Liver (tissue), 9 donors: ENCODE results near the gene CATSPERZ. TPM values are rescaled to one million over a fixed set of nuclear protein-coding genes. Genes with fewer than 3 reads are reported as not detected.

Experiments
- DNase-seq: peaks from one replicate; pipeline ENCODE4 v3.0.0-alpha.2; 2017; ENCODE audit warnings: low spot score
- H3K27ac ChIP-seq, 2 donors: one replicate each; pipeline ENCODE4 v1.7.0; 2013; ENCODE audit warnings: inconsistent platforms in 2 of 2, low read length in 2 of 2, control low read depth in 1 of 2, low read depth in 1 of 2, mild to moderate bottlenecking in 1 of 2
- H3K27me3 ChIP-seq, 4 donors: one replicate each; pipeline versions ENCODE4 v1.6.1 to v1.7.0; 2013; ENCODE audit warnings: low read length in 3 of 4, inconsistent platforms in 1 of 4, mild to moderate bottlenecking in 1 of 4, moderate library complexity in 1 of 4; ENCODE audit not compliant: control insufficient read depth in 4 of 4, insufficient read depth in 4 of 4
- H3K36me3 ChIP-seq, 4 donors: one replicate each; pipeline versions ENCODE4 v1.6.1 to v1.7.0; 2013; ENCODE audit warnings: low read length in 3 of 4, mild to moderate bottlenecking in 3 of 4, low read depth in 1 of 4, moderate library complexity in 1 of 4; ENCODE audit not compliant: control insufficient read depth in 4 of 4, insufficient read depth in 3 of 4
- H3K4me1 ChIP-seq, 4 donors: one replicate each; pipeline versions ENCODE4 v1.6.1 to v1.7.0; 2013; ENCODE audit warnings: low read length in 3 of 4, mild to moderate bottlenecking in 3 of 4, moderate library complexity in 1 of 4; ENCODE audit not compliant: control insufficient read depth in 4 of 4, insufficient read depth in 4 of 4
- H3K4me3 ChIP-seq, 3 donors: one replicate each; pipeline versions ENCODE4 v1.6.1 to v1.7.0; 2013; ENCODE audit warnings: low read length in 3 of 3, control low read depth in 1 of 3, low read depth in 1 of 3, mild to moderate bottlenecking in 1 of 3
- H3K9ac ChIP-seq, 2 donors: one replicate each; pipeline ENCODE4 v1.7.0; 2013; ENCODE audit warnings: low read length in 2 of 2, mild to moderate bottlenecking in 2 of 2, moderate library complexity in 2 of 2, control low read depth in 1 of 2, low read depth in 1 of 2
- H3K9me3 ChIP-seq, 4 donors: one replicate each; pipeline versions ENCODE4 v1.6.1 to v1.7.0; 2013; ENCODE audit warnings: low read length in 3 of 4; ENCODE audit not compliant: control insufficient read depth in 4 of 4
- ATF3 ChIP-seq: IDR thresholded peaks from 2 replicates; pipeline ENCODE4 v1.6.1; 2016; ENCODE audit warnings: antibody characterized with exemption
- CTCF ChIP-seq: fragments of 150-350 bp; IDR thresholded peaks from 2 replicates; pipeline ENCODE4 v1.5.1; 2017; ENCODE audit warnings: improper control_type of control experiment, low read depth, low read length; ENCODE audit not compliant: missing input control
- EGR1 ChIP-seq, 2 donors: IDR thresholded peaks; 2 replicates each; pipeline ENCODE4 v1.6.1; 2016 to 2018; ENCODE audit warnings: antibody characterized with exemption in 2 of 2, low read depth in 2 of 2
- FOXA1 ChIP-seq: IDR thresholded peaks from 2 replicates; pipeline ENCODE4 v1.6.1; 2016; ENCODE audit warnings: antibody characterized with exemption
- FOXA2 ChIP-seq: IDR thresholded peaks from 2 replicates; pipeline ENCODE4 v1.6.1; 2016; ENCODE audit warnings: antibody characterized with exemption
- GABPA ChIP-seq, 2 donors: IDR thresholded peaks in 1 of 2; conservative IDR thresholded peaks in 1 of 2; 2 replicates each; pipeline ENCODE4 v1.6.1; 2016; ENCODE audit warnings: antibody characterized with exemption in 2 of 2, mild to moderate bottlenecking in 1 of 2, moderate library complexity in 1 of 2
- HNF4A ChIP-seq, 2 donors: conservative IDR thresholded peaks; 2 replicates each; pipeline ENCODE4 v1.6.1; 2016; ENCODE audit warnings: antibody characterized with exemption in 2 of 2, mild to moderate bottlenecking in 2 of 2
- HNF4G ChIP-seq: IDR thresholded peaks from 2 replicates; pipeline ENCODE4 v1.6.1; 2016; ENCODE audit warnings: antibody characterized with exemption
- JUND ChIP-seq, 2 donors: IDR thresholded peaks; 2 replicates each; pipeline ENCODE4 v1.6.1; 2016; ENCODE audit warnings: antibody characterized with exemption in 2 of 2
- NR2F2 ChIP-seq: IDR thresholded peaks from 2 replicates; pipeline ENCODE4 v1.6.1; 2016; ENCODE audit warnings: antibody characterized with exemption
- RAD21 ChIP-seq, 2 donors: IDR thresholded peaks; 2 replicates each; pipeline ENCODE4 v1.6.1; 2016; ENCODE audit warnings: antibody characterized with exemption in 2 of 2, mild to moderate bottlenecking in 2 of 2
- RXRA ChIP-seq, 2 donors: IDR thresholded peaks; 2 replicates each; pipeline ENCODE4 v1.6.1; 2017 to 2018; ENCODE audit warnings: antibody characterized with exemption in 2 of 2, mild to moderate bottlenecking in 1 of 2
- SP1 ChIP-seq: IDR thresholded peaks from 2 replicates; pipeline ENCODE4 v1.6.1; 2018; ENCODE audit warnings: antibody characterized with exemption, mild to moderate bottlenecking
- TAF1 ChIP-seq: conservative IDR thresholded peaks from 2 replicates; pipeline ENCODE4 v1.6.1; 2016; ENCODE audit warnings: antibody characterized with exemption, mild to moderate bottlenecking
- YY1 ChIP-seq: IDR thresholded peaks from 2 replicates; pipeline ENCODE4 v1.6.1; 2016; ENCODE audit warnings: antibody characterized with exemption, mild to moderate bottlenecking
- WGBS: extraction: QIAGEN DNeasy Blood & Tissue Kit; methylation state at CpG from one replicate; pipeline ENCODE4 v1.1.7; 2013; 5-methylcytosine and 5-hydroxymethylcytosine counted together
- polyA plus RNA-seq, 2 donors: library from polyadenylated mRNA; stranded (reverse) in 1 of 2; unstranded in 1 of 2; fragments of 200-250 nt in 1 of 2; fragments of >200 nt in 1 of 2; fragmentation: Nextera tagmentation in 1 of 2; extraction: Ambion mirVana in 1 of 2; gene quantifications; one replicate each; pipeline versions ENCODE4 v1.2.1 to v1.2.3, GENCODE V29; 2013 to 2015
- total RNA-seq, 2 donors: library from RNA; depleted of rRNA; stranded (reverse); fragments of >200 nt; gene quantifications; one replicate each; pipeline ENCODE4 v1.2.3, GENCODE V29; 2014
- TF ChIP-seq, protein P1 (sequence below): IDR thresholded peaks from 2 replicates; pipeline ENCODE4 v1.6.1; 2016; ENCODE audit warnings: antibody characterized with exemption
- TF ChIP-seq, protein P2 (sequence below): IDR thresholded peaks from 2 replicates; pipeline ENCODE4 v1.6.1; 2016; ENCODE audit warnings: antibody characterized with exemption, mild to moderate bottlenecking
- TF ChIP-seq, protein P3 (sequence below): IDR thresholded peaks from 2 replicates; pipeline ENCODE4 v1.6.1; 2016; ENCODE audit warnings: antibody characterized with exemption
- donor health status: healthy.
- donor health status: healthy.
- donor health status: healthy.
- donor health status: healthy.
- donor health status: healthy.

The CATSPERZ gene
- total and polyA plus RNA-seq, 4 donors: 0.42 TPM; not detected in 3

DNA sequence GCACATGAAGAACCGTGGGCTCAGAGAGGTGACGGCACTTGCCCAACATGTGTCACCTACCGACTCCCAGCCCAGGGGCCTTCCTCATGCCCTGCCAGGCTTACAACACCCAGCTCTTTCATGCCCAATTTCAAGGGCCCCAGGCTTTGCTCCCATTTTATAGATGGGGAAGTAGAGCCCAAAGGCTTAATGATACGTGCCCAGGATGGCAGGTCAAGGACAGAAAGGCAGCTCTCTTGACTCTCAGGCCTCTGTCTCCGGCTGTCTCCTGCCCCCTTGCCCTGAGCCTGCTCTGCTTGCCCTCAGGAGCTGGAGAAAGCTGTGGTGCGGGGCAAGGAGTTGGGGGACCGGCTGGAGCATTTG lies 48.8 kb downstream of the CATSPERZ start:
- 94% methylated on average over 7 of the region's 7 CpGs for WGBS
- TF ChIP-seq HNF4A (conservative IDR thresholded peaks at IDR 0.05) (no peak), CTCF (no peak), HNF4G (no peak), FOXA2 (no peak), FOXA1 (no peak), YY1 (no peak), RAD21 (IDR thresholded peaks at IDR 0.05) (no peak), SP1 (no peak)
- Histone ChIP-seq H3K36me3 (no peaks in the 10 kb centered on the region), H3K9me3 (no peaks in the 10 kb centered on the region), H3K4me1 (peaks cover 0 to 7% (median 3%) of the 10 kb centered on the region in 4 donors), H3K27ac (no peak overlapping the region), H3K27me3 (no peaks in the 10 kb centered on the region), H3K9ac (no peak overlapping the region), H3K4me3 (no peak overlapping the region)
- no peak for DNase-seq

DNA sequence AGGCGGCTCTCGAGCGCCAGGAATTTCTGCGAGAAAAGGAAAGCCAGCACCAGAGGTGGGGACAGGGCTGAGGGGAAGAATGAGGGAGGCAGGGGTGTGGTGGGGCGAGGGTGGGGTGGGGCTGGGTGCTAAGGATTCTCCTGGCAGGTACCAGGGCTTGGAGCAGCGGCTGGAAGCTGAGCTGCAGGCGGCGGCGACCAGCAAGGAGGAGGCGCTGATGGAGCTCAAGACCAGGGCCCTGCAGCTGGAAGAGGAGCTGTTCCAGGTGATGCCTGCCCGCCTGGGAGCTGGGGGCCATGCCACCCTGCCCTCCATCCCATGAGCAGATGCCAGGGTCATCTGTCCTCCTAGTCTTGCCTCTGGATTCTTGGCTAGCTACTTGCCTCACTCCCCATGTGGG lies 49.2 kb downstream of the CATSPERZ start:
- TF ChIP-seq EGR1 (IDR thresholded peaks at IDR 0.05; ENCODE audit: low read depth in 2 of 2) (no peak), ATF3 (no peak), RXRA (IDR thresholded peaks at IDR 0.05) (no peak), HNF4G (no peak), SP1 (no peak), JUND (IDR thresholded peaks at IDR 0.05) (no peak), TAF1 (no peak), GABPA (IDR thresholded peaks at IDR 0.05 in 1 of 2, conservative IDR thresholded peaks at IDR 0.05 in 1 of 2) (no peak), HNF4A (conservative IDR thresholded peaks at IDR 0.05) (no peak), FOXA2 (no peak), RAD21 (IDR thresholded peaks at IDR 0.05) (no peak), NR2F2 (no peak), FOXA1 (no peak), YY1 (no peak), CTCF (no peak)
- TF ChIP-seq, protein P1, sequence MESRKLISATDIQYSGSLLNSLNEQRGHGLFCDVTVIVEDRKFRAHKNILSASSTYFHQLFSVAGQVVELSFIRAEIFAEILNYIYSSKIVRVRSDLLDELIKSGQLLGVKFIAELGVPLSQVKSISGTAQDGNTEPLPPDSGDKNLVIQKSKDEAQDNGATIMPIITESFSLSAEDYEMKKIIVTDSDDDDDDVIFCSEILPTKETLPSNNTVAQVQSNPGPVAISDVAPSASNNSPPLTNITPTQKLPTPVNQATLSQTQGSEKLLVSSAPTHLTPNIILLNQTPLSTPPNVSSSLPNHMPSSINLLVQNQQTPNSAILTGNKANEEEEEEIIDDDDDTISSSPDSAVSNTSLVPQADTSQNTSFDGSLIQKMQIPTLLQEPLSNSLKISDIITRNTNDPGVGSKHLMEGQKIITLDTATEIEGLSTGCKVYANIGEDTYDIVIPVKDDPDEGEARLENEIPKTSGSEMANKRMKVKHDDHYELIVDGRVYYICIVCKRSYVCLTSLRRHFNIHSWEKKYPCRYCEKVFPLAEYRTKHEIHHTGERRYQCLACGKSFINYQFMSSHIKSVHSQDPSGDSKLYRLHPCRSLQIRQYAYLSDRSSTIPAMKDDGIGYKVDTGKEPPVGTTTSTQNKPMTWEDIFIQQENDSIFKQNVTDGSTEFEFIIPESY: no peak
- TF ChIP-seq, protein P2, sequence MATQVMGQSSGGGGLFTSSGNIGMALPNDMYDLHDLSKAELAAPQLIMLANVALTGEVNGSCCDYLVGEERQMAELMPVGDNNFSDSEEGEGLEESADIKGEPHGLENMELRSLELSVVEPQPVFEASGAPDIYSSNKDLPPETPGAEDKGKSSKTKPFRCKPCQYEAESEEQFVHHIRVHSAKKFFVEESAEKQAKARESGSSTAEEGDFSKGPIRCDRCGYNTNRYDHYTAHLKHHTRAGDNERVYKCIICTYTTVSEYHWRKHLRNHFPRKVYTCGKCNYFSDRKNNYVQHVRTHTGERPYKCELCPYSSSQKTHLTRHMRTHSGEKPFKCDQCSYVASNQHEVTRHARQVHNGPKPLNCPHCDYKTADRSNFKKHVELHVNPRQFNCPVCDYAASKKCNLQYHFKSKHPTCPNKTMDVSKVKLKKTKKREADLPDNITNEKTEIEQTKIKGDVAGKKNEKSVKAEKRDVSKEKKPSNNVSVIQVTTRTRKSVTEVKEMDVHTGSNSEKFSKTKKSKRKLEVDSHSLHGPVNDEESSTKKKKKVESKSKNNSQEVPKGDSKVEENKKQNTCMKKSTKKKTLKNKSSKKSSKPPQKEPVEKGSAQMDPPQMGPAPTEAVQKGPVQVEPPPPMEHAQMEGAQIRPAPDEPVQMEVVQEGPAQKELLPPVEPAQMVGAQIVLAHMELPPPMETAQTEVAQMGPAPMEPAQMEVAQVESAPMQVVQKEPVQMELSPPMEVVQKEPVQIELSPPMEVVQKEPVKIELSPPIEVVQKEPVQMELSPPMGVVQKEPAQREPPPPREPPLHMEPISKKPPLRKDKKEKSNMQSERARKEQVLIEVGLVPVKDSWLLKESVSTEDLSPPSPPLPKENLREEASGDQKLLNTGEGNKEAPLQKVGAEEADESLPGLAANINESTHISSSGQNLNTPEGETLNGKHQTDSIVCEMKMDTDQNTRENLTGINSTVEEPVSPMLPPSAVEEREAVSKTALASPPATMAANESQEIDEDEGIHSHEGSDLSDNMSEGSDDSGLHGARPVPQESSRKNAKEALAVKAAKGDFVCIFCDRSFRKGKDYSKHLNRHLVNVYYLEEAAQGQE: no peak
- TF ChIP-seq, protein P3, sequence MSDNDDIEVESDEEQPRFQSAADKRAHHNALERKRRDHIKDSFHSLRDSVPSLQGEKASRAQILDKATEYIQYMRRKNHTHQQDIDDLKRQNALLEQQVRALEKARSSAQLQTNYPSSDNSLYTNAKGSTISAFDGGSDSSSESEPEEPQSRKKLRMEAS: no peak
- Histone ChIP-seq H3K9me3 (no peaks in the 10 kb centered on the region), H3K27me3 (no peaks in the 10 kb centered on the region), H3K4me1 (peaks cover 0 to 8% (median 4%) of the 10 kb centered on the region in 4 donors), H3K36me3 (no peaks in the 10 kb centered on the region), H3K9ac (no peak overlapping the region), H3K27ac (no peak overlapping the region), H3K4me3 (no peak overlapping the region)
- 93% methylated on average over 11 of the region's 11 CpGs for WGBS
- no peak for DNase-seq
